ENCODE measurements around the gene DOK5. TPM values are rescaled to one million over a fixed set of nuclear protein-coding genes. Genes with fewer than 3 reads are reported as not detected.

The DOK5 gene
- total RNA-seq, 4 donors from 2014 or later: 4.7 to 10.9 (median 7.3) TPM

GRCh38 chr20:54570561-54570960 lies 95.2 kb downstream of the DOK5 start:
- Histone ChIP-seq H3K27me3 (no peaks in the 10 kb centered on the region), H3K36me3 (no peaks in the 10 kb centered on the region), H3K4me3 (replicated peaks in 1 of 3) (no peak overlapping the region), H3K9me3 (no peaks in the 10 kb centered on the region), H3K27ac (no peak overlapping the region), H3K4me1 (no peaks in the 10 kb centered on the region)
- no peak for DNase-seq
- TF ChIP-seq POLR2A (IDR thresholded peaks at IDR 0.05): no peak
- TF ChIP-seq CTCF (IDR thresholded peaks at IDR 0.05): no peak
- 89 to 91% methylated on average over 2 of the region's 2 CpGs for WGBS, 2 donors
- intact Hi-C loops (cut with DNase I): no loop called here

- TF ChIP-seq CTCF (IDR thresholded peaks at IDR 0.05): no peak
- TF ChIP-seq POLR2A (IDR thresholded peaks at IDR 0.05): no peak
These were observed 97.5 kb downstream of the DOK5 start for GRCh38 chr20:54572665-54573435.

GRCh38 chr20:54573838-54574237 lies 98.4 kb downstream of the DOK5 start:
- no peaks in the 10 kb centered on the region for H3K36me3 ChIP-seq
- H3K27me3 ChIP-seq: no peaks in the 10 kb centered on the region
- no peak for DNase-seq
- no peaks in the 10 kb centered on the region for H3K9me3 ChIP-seq
- TF ChIP-seq CTCF (IDR thresholded peaks at IDR 0.05) (no peak), POLR2A (IDR thresholded peaks at IDR 0.05) (no peak)
- no peak overlapping the region for H3K4me3 ChIP-seq (replicated peaks in 1 of 3)
- 65 to 86% methylated on average over 6 of the region's 6 CpGs for WGBS, 2 donors
- H3K27ac ChIP-seq: no peak overlapping the region
- intact Hi-C loops (cut with DNase I): no loop called here
- no peaks in the 10 kb centered on the region for H3K4me1 ChIP-seq

More at GRCh38 chr20:54572665-54573435, 97.5 kb downstream of the DOK5 start:
- H3K36me3 ChIP-seq: no peaks in the 10 kb centered on the region
- no peaks in the 10 kb centered on the region for H3K27me3 ChIP-seq
- no peak overlapping the region for H3K27ac ChIP-seq
- H3K4me1 ChIP-seq: no peaks in the 10 kb centered on the region
- H3K4me3 ChIP-seq (replicated peaks in 1 of 3): no peak overlapping the region
- no peak for DNase-seq
- intact Hi-C loops (cut with DNase I): no loop called here
- no peaks in the 10 kb centered on the region for H3K9me3 ChIP-seq
- WGBS, 2 donors: 94 to 96% methylated on average over 8 of the region's 8 CpGs

- DNase-seq: no peak
- no peak overlapping the region for H3K27ac ChIP-seq
- H3K4me3 ChIP-seq (replicated peaks in 1 of 3): no peak overlapping the region
- H3K36me3 ChIP-seq: no peaks in the 10 kb centered on the region
- intact Hi-C loops (cut with DNase I): no loop called here
- no peaks in the 10 kb centered on the region for H3K9me3 ChIP-seq
- WGBS, 2 donors: 93 to 94% methylated on average over 6 of the region's 6 CpGs
- no peaks in the 10 kb centered on the region for H3K27me3 ChIP-seq
- no peaks in the 10 kb centered on the region for H3K4me1 ChIP-seq
- TF ChIP-seq POLR2A (IDR thresholded peaks at IDR 0.05) (no peak), CTCF (IDR thresholded peaks at IDR 0.05) (no peak)
These were observed 101.1 kb downstream of the DOK5 start for GRCh38 chr20:54576518-54576917.

- Histone ChIP-seq H3K36me3 (no peaks in the 10 kb centered on the region), H3K9me3 (no peaks in the 10 kb centered on the region), H3K27ac (no peak overlapping the region), H3K4me1 (no peaks in the 10 kb centered on the region), H3K4me3 (replicated peaks in 1 of 3) (no peak overlapping the region), H3K27me3 (no peaks in the 10 kb centered on the region)
- intact Hi-C loops (cut with DNase I): no loop called here
- TF ChIP-seq CTCF (IDR thresholded peaks at IDR 0.05): no peak
- TF ChIP-seq POLR2A (IDR thresholded peaks at IDR 0.05): no peak
- no peak for DNase-seq
These were observed 102.2 kb downstream of the DOK5 start for GRCh38 chr20:54577637-54578036.
